ENCODE results near the gene TENM3. TPM values are rescaled to one million over a fixed set of nuclear protein-coding genes. Genes with fewer than 3 reads are reported as not detected.

The TENM3 gene
- polyA plus RNA-seq, 1 experiment = 9.2 TPM

DNA sequence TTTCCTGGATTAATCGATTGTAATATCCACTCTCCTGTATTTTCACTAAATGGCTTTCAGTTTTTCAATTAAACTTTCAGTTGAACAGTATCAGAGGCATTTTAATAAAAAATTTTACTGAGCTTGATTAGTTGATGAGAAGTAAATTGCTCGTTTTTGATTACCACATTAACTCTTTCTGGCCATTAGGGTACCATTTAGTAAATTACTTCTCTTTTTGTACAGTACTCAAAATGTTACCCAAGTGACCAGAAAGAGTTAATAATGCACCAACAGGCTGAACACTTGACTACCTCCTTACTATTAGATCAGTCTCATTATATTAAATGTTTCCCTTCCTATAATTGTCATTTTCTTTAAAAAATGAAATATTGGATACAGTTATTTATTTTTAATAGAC is 289.2 kb downstream of the TENM3 start:
- Histone ChIP-seq H3K4me3 (ENCODE audit: low read depth, low read length) (no peak overlapping the region), H3K27me3 (ENCODE audit: control insufficient read depth, insufficient read depth, low read length) (no peaks in the 10 kb centered on the region), H3K36me3 (ENCODE audit: control insufficient read depth, insufficient read depth, low read length) (no peaks in the 10 kb centered on the region)
- no peak for DNase-seq (ENCODE audit: low read depth)
- POLR2A ChIA-PET = no interaction called here
- CTCF ChIA-PET = no interaction called here
- TF ChIP-seq, protein P1, sequence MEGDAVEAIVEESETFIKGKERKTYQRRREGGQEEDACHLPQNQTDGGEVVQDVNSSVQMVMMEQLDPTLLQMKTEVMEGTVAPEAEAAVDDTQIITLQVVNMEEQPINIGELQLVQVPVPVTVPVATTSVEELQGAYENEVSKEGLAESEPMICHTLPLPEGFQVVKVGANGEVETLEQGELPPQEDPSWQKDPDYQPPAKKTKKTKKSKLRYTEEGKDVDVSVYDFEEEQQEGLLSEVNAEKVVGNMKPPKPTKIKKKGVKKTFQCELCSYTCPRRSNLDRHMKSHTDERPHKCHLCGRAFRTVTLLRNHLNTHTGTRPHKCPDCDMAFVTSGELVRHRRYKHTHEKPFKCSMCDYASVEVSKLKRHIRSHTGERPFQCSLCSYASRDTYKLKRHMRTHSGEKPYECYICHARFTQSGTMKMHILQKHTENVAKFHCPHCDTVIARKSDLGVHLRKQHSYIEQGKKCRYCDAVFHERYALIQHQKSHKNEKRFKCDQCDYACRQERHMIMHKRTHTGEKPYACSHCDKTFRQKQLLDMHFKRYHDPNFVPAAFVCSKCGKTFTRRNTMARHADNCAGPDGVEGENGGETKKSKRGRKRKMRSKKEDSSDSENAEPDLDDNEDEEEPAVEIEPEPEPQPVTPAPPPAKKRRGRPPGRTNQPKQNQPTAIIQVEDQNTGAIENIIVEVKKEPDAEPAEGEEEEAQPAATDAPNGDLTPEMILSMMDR (IDR thresholded peaks at IDR 0.05; ENCODE audit: insufficient read depth, low read depth, low read length) = no peak

GRCh38 chr4:182533964-182534363 is 290.8 kb downstream of the TENM3 start:
- ChIA-PET POLR2A (interaction anchor here (0.6 kb wide), 2 partner anchors 15 to 565 kb away, joined by 3 to 4 read pairs; no protein-coding TSS in a partner anchor), CTCF (no interaction called here)
- DNase-seq (ENCODE audit: low read depth) = no peak
- H3K4me3 ChIP-seq (ENCODE audit: low read depth, low read length) = no peak overlapping the region
- TF ChIP-seq, protein P1 (IDR thresholded peaks at IDR 0.05; ENCODE audit: insufficient read depth, low read depth, low read length) = no peak
- no peaks in the 10 kb centered on the region for H3K27me3 ChIP-seq (ENCODE audit: control insufficient read depth, insufficient read depth, low read length)
- H3K36me3 ChIP-seq (ENCODE audit: control insufficient read depth, insufficient read depth, low read length) = no peaks in the 10 kb centered on the region

- DNase-seq (ENCODE audit: low read depth) = no peak
- Histone ChIP-seq H3K36me3 (ENCODE audit: control insufficient read depth, insufficient read depth, low read length) (no peaks in the 10 kb centered on the region), H3K27me3 (ENCODE audit: control insufficient read depth, insufficient read depth, low read length) (no peaks in the 10 kb centered on the region), H3K4me3 (ENCODE audit: low read depth, low read length) (no peak overlapping the region)
- ChIA-PET CTCF (interaction anchor here (0.8 kb wide), 1 partner anchor 91 kb away, joined by 4 read pairs; no protein-coding TSS in a partner anchor), POLR2A (no interaction called here)
- TF ChIP-seq, protein P1 (IDR thresholded peaks at IDR 0.05; ENCODE audit: insufficient read depth, low read depth, low read length) = no peak
Observed at GRCh38 chr4:182536221-182536811, 293.1 kb downstream of the TENM3 start.

DNA sequence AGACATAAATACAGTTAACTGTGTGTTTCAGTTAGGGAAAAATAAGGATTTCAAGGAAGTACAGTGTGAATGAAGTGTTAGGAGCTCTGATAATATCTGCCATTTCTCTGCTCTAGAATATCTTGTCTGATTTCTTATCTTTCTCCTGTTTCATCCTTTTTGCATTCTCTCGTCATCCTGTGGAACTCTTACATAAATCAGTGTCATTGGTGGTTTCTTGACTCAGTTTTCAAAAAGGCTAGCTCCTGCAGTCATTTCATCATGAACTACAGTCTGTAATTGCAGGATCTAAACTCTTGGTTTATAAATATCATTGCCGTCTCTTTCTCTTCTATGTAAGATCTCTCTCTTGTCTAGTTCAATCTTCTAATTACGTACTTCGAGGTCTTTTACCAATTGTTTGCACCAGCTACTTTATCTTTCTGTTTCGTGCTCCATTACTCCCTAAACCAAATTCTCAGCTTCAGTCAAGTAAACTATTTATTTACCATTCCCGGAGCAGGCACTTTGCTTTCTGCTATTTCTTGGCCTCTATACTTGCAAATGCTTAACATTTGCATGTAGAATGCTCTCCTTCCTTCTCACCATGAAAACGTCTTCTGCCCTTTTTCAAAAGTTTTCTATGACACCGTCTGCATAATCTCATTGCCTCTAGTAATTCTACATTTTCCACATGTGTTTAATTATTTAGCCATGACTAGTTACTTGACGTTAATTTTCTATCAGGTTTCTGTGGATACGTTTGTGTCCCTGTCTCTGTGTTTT is 294.0 kb downstream of the TENM3 start:
- no peak for DNase-seq (ENCODE audit: low read depth)
- Histone ChIP-seq H3K27me3 (ENCODE audit: control insufficient read depth, insufficient read depth, low read length) (no peaks in the 10 kb centered on the region), H3K36me3 (ENCODE audit: control insufficient read depth, insufficient read depth, low read length) (no peaks in the 10 kb centered on the region), H3K4me3 (ENCODE audit: low read depth, low read length) (no peak overlapping the region)
- ChIA-PET POLR2A (no interaction called here), CTCF (no interaction called here)
- TF ChIP-seq, protein P1 (IDR thresholded peaks at IDR 0.05; ENCODE audit: insufficient read depth, low read depth, low read length) = no peak

GRCh38 chr4:182538031-182538430 is 294.8 kb downstream of the TENM3 start:
- H3K4me3 ChIP-seq (ENCODE audit: low read depth, low read length) = no peak overlapping the region
- no peaks in the 10 kb centered on the region for H3K36me3 ChIP-seq (ENCODE audit: control insufficient read depth, insufficient read depth, low read length)
- no peaks in the 10 kb centered on the region for H3K27me3 ChIP-seq (ENCODE audit: control insufficient read depth, insufficient read depth, low read length)
- POLR2A ChIA-PET = no interaction called here
- TF ChIP-seq, protein P1 (IDR thresholded peaks at IDR 0.05; ENCODE audit: insufficient read depth, low read depth, low read length) = no peak
- no peak for DNase-seq (ENCODE audit: low read depth)
- CTCF ChIA-PET = interaction anchor here (1.0 kb wide), 1 partner anchor 12 kb away, joined by 3 read pairs; no protein-coding TSS in a partner anchor

Data from BJ (cell line).